Tongue (tissue), 2 donors: ENCODE data around the gene TIMM50. TPM values are rescaled to one million over a fixed set of nuclear protein-coding genes. Genes with fewer than 3 reads are reported as not detected.
"Not testable (repeated sequence)": the region's sequence is repeated elsewhere in the genome, so short reads cannot be mapped to it uniquely, and the experiment has no call there.

Experiments
- DNase-seq: peaks from one replicate; pipeline ENCODE4 v3.0.0-alpha.2; 2015
- total RNA-seq: library from RNA; depleted of rRNA; stranded (reverse); fragments of >200 nt; gene quantifications from one replicate; pipeline ENCODE4 v1.2.3, GENCODE V29; 2014

Gene TIMM50
- total RNA-seq, result 27.1 TPM

DNA sequence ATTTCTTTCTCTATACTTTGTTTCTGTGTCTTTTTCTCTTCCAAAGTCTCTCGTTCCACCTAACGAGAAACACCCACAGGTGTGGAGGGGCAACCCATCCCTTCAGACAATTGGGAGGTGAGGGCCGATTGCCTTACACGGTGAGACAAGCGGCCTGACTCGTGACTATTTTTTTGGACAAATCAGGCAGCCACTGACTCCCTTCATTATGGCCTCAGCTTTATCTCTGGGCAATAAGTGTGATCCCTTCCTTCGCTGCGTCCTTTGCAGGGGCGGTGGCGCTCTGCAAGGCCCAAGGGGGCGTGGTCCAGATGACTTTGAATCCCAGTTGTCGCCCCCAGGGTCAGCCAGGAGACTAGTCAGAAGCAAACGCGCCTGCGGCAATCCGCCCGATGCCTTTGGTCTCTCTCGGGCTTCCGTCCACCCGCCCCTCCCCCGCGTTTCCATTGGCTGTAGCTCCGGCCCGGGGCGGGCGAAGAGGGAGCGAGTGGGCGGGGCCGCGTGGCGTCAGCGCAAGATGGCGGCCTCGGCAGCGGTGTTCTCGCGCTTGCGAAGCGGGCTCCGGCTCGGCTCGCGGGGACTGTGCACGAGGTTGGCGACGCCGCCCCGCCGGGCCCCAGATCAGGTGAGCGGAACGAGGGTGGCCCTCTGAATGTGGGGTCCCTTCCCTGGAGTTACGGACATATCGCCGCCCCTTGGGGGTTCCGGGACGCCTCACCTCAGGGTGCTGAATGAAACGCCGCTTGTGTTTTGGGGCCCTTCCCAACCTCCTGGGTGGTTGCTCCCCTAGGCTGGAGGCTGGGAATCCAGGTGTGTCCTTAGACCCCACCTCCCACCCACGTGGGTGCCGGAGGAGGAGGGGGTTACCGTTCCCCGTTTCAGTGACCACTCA, at the start of gene TIMM50:
TIMM50 (plus strand) TSS at position 502 of the 892 bp plus-strand sequence; CDS start at position 518, 16 bp downstream.
- peak; percentile 98 for DNase-seq

GRCh38 chr19:39432677-39433025, 48.0 kb upstream of the TIMM50 start:
- no peak for DNase-seq

DNA sequence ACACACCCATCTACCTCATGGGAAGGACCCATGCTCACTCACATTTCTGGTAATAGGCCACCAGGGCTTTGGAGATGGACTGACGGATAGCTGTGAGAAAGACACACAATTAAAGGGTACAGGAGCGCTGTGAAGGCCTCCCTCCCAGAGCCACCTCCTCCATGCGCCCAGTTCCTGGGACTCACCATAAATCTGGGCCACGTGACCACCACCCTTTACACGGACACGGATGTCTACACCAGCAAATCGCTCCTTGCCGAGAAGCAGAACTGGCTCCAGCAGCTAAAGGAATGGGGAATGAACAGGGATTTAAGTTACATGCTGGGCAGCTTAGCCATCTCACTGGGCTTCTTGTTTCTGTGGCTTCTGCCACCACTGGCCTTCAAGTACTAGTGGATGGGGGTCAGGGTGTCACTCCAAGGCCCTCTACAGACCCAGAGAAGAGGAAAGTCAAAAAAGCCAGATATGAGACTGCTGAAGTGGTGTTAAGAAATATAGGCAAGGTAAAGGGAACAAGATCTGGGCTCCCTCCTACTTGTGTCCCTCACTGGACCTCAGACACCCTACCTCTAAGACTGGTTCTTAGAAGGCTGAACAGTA, 47.1 kb upstream of the TIMM50 start:
- DNase-seq, result no peak

- no peak for DNase-seq
Measured at GRCh38 chr19:39434123-39435076, 46.2 kb upstream of the TIMM50 start.

- DNase-seq, result peak; percentile 99
Measured at GRCh38 chr19:39435499-39436349, 44.9 kb upstream of the TIMM50 start, which contains the start of gene RPS16. Gene RPS16 (minus strand): TSS chr19:39435949. CDS start chr19:39435895, 54 bp downstream.

DNA sequence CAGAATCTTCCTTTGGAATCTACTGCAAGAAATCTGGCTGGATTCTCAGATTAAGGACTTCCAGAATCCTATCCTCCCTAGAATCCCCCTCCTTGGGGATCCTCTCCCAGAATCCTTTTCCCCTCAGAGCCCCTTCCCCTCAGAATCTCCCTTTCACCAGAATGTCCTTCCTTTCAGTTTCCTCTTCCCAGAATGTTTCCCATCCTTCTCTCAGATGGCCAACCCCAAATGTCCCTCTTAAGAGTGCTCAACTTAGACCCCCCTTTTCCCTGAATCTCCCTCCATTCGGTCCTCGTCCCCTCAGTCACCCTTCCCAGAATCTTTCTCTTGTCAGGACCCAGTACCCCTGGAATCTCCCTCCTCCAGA, 44.3 kb upstream of the TIMM50 start:
- no peak for DNase-seq

DNA sequence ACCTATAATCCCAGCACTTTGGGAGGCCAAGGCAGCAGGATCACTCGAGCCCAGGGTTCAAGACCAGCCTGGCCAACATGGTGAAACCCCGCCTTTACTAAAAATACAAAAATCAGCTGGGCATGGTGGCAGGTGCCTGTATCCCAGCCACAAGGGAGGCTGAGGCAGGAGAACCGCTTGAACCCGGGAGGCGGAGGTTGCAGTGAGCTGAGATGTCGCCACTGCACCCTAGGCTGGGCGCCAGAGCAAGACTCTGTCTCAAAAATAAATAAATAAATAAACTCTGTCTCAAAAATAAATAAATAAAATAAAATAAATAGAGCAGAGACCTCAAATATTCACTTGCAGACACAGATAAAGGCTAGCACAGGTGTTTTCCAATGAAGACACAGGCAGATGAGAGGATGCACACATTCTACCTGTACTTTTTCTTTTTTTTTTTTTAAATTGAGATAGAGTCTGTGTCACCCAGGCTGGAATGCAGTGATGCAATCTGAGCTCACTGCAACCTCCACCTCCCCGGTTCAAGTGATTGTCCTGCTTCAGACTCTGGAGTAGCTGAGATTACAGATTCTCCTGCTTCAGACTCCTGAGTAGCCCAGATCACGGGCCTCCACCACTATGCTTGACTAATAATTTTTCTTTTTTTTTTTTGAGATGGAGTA, 42.2 kb upstream of the TIMM50 start:
- DNase-seq, result no peak

GRCh38 chr19:39444598-39445195, 35.9 kb upstream of the TIMM50 start:
- no peak for DNase-seq

DNA sequence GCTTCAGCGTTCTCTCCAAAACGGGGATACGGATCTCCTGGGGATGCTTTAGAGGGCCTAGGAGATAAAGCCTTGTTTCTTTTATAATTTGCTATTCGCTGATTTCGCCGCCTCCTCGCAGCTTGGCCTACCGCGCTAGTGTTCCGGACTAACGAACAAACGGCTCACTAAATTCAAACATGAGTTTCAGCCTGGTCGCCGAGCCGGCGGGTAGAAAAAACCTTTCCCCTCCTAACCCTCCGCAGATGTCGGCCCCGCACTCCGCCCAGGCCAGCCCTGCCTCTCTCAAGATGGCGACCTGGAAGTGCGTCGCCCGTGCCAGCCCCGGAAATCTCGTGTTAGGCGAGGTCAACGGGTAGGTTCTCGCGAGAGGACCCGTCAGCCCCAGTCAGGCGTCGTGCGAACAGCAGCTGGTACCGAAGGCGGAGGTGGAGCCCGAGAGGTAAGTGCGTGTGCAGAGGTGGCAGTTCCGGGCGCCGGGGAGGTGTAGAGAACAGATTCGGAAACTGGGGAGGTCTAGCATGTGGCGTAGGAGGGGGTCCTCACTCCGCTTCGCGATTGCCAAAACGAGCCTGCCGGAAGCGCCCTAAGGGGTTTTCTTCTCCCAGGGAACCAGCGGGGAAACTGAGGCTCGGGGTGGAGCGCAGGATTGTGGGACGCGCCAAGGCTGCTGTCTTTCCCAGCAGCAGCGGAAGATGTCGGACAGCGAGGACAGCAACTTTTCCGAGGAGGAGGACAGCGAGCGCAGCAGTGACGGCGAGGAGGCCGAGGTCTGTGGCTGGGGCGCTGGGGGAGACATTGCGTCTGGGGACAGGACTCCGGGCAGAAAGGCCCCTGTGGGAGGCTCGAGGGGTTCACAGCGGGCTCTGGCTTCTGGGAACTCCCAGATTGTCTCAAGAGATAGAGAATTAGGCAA, 35.2 kb upstream of the TIMM50 start, which contains the start of gene SUPT5H:
SUPT5H (plus strand) TSS at position 387 of the 916 bp plus-strand sequence; CDS start at position 696, 309 bp downstream.
- peak; percentile 99 for DNase-seq

DNA sequence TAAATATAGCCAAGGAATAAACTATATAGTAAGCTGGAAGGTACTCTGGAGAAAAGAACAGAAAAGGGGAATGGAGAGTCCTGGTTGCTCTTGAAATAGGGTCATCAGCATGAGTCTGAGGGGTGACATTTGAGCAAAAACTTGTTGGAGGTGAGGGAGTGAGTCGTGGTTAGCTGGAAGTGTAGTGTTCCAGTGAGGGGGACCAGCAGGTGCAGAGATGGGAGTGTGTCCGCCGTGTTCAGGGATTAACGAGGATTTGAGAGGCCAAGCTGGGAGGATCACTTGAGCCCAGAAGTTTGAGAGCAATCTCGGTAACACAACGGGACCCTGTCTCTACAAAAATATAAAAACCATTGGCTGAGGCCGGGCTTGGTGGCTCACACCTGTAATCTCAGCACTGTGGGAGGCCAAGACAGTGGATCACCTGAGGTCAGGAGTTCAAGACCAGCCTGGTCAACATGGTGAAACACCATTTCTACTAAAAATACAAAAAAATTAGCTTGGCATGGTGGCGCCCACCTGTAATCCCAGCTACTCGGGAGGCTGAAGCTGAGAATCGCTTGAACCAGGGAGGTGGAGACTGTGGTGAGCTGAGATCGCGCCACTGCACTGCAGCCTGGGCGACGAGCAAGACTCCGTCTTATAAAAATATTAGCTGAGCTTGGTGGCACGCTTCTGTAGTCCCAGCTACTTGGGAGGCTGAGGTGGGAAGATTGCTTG, 34.1 kb upstream of the TIMM50 start:
- DNase-seq, result no peak

GRCh38 chr19:39448271-39448670, 32.4 kb upstream of the TIMM50 start:
- DNase-seq, result no peak

DNA sequence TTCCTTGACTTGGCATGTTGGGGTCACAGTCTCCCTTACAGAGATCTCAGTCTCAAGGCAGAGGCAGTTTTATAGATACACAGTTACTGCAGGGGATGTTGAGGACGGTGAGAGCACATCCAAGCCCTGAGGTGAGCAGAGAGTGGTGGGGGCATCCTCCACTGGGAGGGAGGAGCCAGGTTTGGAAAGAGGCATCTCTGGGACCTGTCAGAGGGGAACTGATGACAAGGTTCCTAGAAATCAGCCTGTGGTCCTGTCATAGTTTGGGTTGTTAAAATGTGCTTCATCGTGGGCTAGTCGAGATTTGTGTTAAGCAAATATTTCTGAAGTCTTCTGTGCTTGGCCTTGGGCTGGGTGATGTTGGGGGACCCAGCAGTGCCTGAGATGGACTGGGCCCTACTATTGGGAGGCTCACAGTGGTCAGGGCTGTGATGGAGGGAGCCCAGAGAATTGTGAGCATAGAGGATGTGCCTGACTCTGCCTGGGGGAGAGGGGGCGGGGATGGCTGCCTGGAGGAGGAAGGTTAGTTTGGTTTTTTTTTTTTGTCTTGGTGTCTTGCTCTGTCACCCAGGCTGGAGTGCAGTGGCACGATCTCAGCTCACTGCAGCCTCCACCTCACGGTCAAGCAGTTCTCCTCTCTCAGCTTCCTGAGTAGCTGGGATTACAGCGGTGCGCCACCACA, 31.4 kb upstream of the TIMM50 start:
- no peak for DNase-seq

- not testable (repeated sequence) for DNase-seq
Measured at GRCh38 chr19:39451257-39451656, 29.4 kb upstream of the TIMM50 start.

DNA sequence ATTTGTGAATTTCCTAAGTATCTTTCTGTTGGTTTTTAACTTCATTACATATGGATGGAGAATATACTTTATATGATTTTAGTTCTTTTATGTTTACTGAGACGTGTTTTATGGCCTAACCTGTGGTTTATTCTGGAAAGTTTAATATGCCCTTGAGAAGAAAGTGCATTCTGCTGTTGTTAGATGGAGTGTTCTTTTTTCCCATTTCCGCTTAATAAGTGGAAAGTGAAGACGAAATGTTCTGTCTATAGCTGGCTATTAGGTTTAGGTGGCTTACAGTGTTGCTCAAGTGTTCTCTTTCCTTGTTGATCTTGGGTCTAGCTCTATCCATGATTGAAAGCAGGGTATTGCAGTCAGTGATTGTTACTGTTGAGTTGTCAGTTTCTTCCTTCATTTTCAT, 17.2 kb upstream of the TIMM50 start:
- DNase-seq, result no peak

- DNase-seq, result no peak
Measured at GRCh38 chr19:39465956-39466747, 14.5 kb upstream of the TIMM50 start.

GRCh38 chr19:39467941-39468340, 12.7 kb upstream of the TIMM50 start:
- no peak for DNase-seq

DNA sequence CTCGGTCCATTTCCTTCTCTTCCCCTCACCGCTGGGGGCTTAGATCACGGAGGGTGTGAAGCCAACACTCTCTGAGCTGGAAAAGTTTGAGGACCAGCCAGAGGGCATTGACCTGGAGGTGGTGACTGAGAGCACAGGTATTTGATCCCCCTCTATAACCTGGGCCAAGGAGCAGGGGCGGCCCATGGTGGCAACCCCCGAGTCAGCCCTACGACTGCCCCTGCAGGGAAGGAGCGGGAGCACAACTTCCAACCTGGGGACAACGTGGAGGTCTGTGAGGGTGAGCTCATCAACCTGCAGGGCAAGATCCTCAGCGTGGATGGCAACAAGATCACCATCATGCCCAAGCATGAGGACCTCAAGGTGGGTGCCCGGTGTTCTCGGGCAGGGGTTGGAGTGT, 11.6 kb upstream of the TIMM50 start:
- DNase-seq, result no peak
